22Rv1 (cell line): Measurements from ENCODE around the gene HMOX1.

ENCODE experiments used
- H3K27ac ChIP-seq: fragments of 450-650 bp; 2 replicates; pipeline ENCODE4 v1.5.1; 2017
- ZFX ChIP-seq: fragments of 450-650 bp; IDR thresholded peaks from 2 replicates; pipeline ENCODE4 v1.6.1; 2017; ENCODE audit warnings: antibody characterized with exemption, borderline replicate concordance
- TF ChIP-seq, protein P1 (sequence below): fragments of 450-650 bp; IDR thresholded peaks from 2 replicates; pipeline ENCODE4 v1.5.1; 2017; ENCODE audit warnings: mild to moderate bottlenecking

HMOX1 gene

GRCh38 chr22:35401863-35402262 is 21.0 kb downstream of the HMOX1 start:
- no peak for TF ChIP-seq ZFX
- TF ChIP-seq, protein P1, sequence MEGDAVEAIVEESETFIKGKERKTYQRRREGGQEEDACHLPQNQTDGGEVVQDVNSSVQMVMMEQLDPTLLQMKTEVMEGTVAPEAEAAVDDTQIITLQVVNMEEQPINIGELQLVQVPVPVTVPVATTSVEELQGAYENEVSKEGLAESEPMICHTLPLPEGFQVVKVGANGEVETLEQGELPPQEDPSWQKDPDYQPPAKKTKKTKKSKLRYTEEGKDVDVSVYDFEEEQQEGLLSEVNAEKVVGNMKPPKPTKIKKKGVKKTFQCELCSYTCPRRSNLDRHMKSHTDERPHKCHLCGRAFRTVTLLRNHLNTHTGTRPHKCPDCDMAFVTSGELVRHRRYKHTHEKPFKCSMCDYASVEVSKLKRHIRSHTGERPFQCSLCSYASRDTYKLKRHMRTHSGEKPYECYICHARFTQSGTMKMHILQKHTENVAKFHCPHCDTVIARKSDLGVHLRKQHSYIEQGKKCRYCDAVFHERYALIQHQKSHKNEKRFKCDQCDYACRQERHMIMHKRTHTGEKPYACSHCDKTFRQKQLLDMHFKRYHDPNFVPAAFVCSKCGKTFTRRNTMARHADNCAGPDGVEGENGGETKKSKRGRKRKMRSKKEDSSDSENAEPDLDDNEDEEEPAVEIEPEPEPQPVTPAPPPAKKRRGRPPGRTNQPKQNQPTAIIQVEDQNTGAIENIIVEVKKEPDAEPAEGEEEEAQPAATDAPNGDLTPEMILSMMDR: no peak
- peak overlapping the region; percentile 85; the same call in 1 of the 2 replicates for H3K27ac ChIP-seq

DNA sequence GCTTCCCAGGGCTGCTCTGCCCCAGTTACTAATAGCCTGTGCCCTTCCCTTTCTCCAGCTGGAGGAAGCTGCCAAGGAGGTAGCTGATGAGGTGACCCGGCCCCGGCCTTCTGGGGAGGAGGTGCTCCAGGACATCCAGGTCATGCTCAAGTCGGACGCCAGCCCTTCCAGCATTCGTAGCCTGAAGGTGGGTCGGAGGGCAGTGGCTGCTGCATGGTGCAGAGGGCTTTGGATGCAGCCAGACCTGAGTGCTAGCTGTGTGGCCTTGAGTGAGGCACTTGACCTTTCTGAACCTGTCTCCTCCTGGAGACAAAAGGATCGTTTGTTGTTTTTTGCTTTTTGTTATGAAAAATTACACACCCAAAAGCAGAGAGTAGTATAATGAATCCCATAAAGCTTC is 22.5 kb downstream of the HMOX1 start:
- TF ChIP-seq ZFX: no peak
- TF ChIP-seq, protein P1: no peak
- no peak overlapping the region for H3K27ac ChIP-seq

- H3K27ac ChIP-seq: no peak overlapping the region
- TF ChIP-seq ZFX: no peak
- TF ChIP-seq, protein P1: no peak
These were observed 23.3 kb downstream of the HMOX1 start for GRCh38 chr22:35404176-35404575.

GRCh38 chr22:35406443-35406842 is 25.5 kb downstream of the HMOX1 start:
- TF ChIP-seq, protein P1: no peak
- no peak for TF ChIP-seq ZFX
- no peak overlapping the region for H3K27ac ChIP-seq

DNA sequence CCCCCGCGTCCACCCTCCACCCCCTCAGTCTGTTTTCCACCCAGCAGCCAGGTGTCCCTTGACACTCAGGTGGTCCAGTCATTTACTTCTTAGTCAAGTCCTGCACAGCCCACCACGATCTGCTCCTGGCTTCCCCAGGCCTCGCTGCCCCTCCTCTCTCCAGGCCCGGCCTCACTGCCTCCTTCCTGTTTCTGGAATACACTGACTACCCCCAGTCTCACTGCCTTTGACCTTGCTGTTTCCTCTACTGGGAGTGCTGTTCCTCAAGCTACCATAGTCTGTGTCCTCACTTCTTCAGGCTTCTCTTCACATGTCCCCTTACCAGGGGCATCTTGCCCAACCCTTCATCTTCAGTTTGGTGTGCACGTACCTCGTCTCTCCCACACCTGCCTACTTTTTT is 26.5 kb downstream of the HMOX1 start:
- no peak overlapping the region for H3K27ac ChIP-seq
- no peak for TF ChIP-seq ZFX

DNA sequence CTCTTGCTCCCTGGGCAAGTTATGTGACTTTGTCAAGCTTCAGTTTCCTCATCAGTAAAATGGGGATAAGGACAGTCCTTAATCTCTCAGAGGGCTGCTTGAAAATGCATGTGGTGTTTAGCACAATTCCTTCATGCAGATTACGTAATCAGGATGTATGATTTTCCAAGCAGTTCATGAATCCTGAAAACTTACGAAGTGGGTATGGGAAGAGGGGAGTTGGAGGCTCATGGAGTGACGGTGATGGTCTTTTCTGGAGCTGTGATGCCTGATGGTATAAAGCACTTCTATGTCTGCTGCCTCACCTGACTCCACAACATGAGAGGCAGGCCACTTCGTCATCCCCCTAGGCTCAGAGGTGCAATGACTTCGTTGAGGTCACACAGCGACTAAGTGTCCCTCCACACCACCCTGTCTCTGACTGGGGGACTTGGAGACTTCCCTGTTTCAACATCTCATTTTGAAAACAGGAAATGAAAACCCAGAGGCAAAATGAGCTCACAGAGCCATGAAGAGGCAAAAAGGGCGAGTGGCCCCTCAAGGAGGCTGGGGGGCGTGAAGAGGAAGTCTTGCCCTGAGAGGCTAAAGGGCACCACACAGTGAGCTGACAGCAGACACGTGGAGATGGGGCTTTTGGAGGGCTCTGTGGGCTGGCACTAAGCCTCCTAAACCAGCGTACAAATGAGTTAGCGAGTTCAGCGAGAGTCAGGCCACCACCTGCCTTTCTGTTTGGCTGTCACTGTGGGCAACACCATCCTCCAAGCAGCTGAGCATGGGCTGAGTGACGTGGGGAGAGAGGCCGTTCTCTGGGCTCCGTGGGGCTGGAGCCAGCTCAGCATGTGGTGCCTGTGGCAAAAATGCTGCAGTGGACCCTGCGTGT is 29.1 kb downstream of the HMOX1 start:
- TF ChIP-seq ZFX: no peak
- TF ChIP-seq, protein P1: no peak
- H3K27ac ChIP-seq: no peak overlapping the region

DNA sequence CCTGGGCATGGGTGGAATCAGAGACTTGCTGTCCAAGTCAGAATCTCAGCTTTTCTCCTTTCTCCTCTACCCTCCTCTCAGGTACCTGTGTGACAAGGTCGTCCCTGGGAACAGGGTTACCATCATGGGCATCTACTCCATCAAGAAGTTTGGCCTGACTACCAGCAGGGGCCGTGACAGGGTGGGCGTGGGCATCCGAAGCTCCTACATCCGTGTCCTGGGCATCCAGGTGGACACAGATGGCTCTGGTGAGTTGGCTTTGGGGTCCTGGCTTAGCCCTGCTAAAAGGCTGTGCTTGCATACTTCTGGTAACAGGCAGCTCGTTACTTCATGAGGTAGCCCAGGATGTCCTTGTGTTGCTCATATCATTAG is 29.8 kb downstream of the HMOX1 start:
- no peak overlapping the region for H3K27ac ChIP-seq
- TF ChIP-seq, protein P1: no peak
